ENCODE results near the gene CLK1. TPM values are rescaled to one million over a fixed set of nuclear protein-coding genes. Genes with fewer than 3 reads are reported as not detected.

The CLK1 gene
- total and polyA plus RNA-seq, 2 of the 13 experiments (the other 11 are each of a cell fraction or from before 2014, with no cell fraction given), result 66.6 to 101 TPM

DNA sequence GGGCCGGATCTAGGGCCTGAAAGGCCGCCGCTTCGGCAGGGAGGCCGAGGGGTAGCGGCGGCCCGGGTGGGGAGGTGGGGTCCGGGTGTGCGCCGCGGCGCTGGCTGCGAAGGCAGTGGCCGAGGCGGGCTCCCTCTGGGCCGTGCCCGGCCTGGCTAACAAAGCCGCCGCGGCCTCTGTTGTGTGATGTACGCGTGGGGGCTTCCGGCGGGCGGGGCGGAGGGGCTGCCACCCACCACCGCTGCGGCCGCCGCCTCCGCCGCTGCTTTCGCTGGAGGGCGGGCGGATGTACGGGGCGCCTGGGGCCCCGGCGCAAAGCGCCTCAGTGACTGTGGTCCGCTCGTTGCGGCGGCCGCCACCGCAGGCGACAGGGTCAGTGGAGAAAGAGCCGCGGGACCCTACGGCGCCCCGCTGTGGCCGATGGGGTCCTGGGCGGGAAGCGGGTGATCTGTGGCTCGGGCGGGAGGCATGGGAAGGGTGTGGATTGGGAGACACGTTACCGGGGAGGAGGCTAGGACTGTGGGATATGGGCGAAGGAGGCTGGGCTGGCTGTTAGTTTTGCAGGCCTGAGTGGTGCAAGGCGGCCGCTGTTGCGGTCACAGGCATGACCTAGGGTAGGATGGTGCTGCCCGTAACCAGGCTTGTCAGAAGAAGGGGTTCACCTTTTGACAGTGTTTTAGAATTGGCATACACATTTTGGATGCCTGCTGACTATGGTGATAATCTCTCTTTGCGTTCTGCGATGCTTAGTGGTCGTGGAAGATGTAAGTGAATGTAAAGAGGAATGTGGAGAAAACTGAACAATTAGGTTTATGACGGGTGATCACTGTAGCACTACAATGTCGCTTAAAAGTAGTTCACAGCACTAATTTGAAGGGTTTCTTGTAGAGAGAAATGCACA is 52.1 kb downstream of the CLK1 start (continued):
- TF ChIP-seq, protein P1, sequence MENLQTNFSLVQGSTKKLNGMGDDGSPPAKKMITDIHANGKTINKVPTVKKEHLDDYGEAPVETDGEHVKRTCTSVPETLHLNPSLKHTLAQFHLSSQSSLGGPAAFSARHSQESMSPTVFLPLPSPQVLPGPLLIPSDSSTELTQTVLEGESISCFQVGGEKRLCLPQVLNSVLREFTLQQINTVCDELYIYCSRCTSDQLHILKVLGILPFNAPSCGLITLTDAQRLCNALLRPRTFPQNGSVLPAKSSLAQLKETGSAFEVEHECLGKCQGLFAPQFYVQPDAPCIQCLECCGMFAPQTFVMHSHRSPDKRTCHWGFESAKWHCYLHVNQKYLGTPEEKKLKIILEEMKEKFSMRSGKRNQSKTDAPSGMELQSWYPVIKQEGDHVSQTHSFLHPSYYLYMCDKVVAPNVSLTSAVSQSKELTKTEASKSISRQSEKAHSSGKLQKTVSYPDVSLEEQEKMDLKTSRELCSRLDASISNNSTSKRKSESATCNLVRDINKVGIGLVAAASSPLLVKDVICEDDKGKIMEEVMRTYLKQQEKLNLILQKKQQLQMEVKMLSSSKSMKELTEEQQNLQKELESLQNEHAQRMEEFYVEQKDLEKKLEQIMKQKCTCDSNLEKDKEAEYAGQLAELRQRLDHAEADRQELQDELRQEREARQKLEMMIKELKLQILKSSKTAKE (CRISPR knock-in tag; IDR thresholded peaks at IDR 0.05; ENCODE audit: borderline replicate concordance), result no peak
- TF ChIP-seq ZFP36 (IDR thresholded peaks at IDR 0.05; ENCODE audit: borderline replicate concordance, low read depth, low read length, partially characterized antibody) (no peak), FOXM1 (CRISPR knock-in tag; IDR thresholded peaks at IDR 0.05) (no peak), GPN1 (CRISPR knock-in tag; IDR thresholded peaks at IDR 0.05; ENCODE audit: borderline replicate concordance) (no peak), ZNF17 (CRISPR knock-in tag; IDR thresholded peaks at IDR 0.05) (no peak), ZNF256 (CRISPR knock-in tag; conservative IDR thresholded peaks at IDR 0.05) (no peak; the same call in 1 of the 2 replicates), ONECUT2 (CRISPR knock-in tag; IDR thresholded peaks at IDR 0.05) (no peak), ERF (CRISPR knock-in tag; IDR thresholded peaks at IDR 0.05) (peak; percentile 54; the same call in 1 of the 2 replicates), ZNF776 (CRISPR knock-in tag; IDR thresholded peaks at IDR 0.05) (peak; percentile 86; the same call in 1 of the 2 replicates), ZNF383 (CRISPR knock-in tag; IDR thresholded peaks at IDR 0.05; ENCODE audit: borderline replicate concordance) (no peak; the same call in 1 of the 2 replicates), JUN (CRISPR knock-in tag; IDR thresholded peaks at IDR 0.05) (no peak), SRSF4 (IDR thresholded peaks at IDR 0.05; ENCODE audit: low read depth, low read length, poor library complexity, severe bottlenecking) (no peak), TEAD2 (CRISPR knock-in tag; IDR thresholded peaks at IDR 0.05) (no peak), FOXC1 (CRISPR knock-in tag; IDR thresholded peaks at IDR 0.05; ENCODE audit: borderline replicate concordance) (no peak; the same call in none of the 2 replicates), ELF3 (CRISPR knock-in tag; IDR thresholded peaks at IDR 0.05) (peak; percentile 31; the same call in 1 of the 2 replicates)
- TF ChIP-seq, protein P2, sequence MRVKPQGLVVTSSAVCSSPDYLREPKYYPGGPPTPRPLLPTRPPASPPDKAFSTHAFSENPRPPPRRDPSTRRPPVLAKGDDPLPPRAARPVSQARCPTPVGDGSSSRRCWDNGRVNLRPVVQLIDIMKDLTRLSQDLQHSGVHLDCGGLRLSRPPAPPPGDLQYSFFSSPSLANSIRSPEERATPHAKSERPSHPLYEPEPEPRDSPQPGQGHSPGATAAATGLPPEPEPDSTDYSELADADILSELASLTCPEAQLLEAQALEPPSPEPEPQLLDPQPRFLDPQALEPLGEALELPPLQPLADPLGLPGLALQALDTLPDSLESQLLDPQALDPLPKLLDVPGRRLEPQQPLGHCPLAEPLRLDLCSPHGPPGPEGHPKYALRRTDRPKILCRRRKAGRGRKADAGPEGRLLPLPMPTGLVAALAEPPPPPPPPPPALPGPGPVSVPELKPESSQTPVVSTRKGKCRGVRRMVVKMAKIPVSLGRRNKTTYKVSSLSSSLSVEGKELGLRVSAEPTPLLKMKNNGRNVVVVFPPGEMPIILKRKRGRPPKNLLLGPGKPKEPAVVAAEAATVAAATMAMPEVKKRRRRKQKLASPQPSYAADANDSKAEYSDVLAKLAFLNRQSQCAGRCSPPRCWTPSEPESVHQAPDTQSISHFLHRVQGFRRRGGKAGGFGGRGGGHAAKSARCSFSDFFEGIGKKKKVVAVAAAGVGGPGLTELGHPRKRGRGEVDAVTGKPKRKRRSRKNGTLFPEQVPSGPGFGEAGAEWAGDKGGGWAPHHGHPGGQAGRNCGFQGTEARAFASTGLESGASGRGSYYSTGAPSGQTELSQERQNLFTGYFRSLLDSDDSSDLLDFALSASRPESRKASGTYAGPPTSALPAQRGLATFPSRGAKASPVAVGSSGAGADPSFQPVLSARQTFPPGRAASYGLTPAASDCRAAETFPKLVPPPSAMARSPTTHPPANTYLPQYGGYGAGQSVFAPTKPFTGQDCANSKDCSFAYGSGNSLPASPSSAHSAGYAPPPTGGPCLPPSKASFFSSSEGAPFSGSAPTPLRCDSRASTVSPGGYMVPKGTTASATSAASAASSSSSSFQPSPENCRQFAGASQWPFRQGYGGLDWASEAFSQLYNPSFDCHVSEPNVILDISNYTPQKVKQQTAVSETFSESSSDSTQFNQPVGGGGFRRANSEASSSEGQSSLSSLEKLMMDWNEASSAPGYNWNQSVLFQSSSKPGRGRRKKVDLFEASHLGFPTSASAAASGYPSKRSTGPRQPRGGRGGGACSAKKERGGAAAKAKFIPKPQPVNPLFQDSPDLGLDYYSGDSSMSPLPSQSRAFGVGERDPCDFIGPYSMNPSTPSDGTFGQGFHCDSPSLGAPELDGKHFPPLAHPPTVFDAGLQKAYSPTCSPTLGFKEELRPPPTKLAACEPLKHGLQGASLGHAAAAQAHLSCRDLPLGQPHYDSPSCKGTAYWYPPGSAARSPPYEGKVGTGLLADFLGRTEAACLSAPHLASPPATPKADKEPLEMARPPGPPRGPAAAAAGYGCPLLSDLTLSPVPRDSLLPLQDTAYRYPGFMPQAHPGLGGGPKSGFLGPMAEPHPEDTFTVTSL (CRISPR knock-in tag; IDR thresholded peaks at IDR 0.05; ENCODE audit: borderline replicate concordance), result no peak
- TF ChIP-seq, protein P3, sequence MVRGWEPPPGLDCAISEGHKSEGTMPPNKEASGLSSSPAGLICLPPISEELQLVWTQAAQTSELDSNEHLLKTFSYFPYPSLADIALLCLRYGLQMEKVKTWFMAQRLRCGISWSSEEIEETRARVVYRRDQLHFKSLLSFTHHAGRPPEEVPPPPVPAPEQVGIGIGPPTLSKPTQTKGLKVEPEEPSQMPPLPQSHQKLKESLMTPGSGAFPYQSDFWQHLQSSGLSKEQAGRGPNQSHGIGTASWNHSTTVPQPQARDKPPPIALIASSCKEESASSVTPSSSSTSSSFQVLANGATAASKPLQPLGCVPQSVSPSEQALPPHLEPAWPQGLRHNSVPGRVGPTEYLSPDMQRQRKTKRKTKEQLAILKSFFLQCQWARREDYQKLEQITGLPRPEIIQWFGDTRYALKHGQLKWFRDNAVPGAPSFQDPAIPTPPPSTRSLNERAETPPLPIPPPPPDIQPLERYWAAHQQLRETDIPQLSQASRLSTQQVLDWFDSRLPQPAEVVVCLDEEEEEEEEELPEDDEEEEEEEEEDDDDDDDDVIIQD (CRISPR knock-in tag; IDR thresholded peaks at IDR 0.05; ENCODE audit: low read depth), result no peak; the same call in 1 of the 2 replicates
- TF ChIP-seq, protein P4, sequence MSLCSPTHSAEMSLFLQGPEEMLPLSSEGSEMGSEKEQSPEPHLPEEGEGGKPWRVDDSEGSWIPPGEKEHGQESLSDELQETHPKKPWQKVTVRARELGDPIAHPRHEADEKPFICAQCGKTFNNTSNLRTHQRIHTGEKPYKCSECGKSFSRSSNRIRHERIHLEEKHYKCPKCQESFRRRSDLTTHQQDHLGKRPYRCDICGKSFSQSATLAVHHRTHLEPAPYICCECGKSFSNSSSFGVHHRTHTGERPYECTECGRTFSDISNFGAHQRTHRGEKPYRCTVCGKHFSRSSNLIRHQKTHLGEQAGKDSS (CRISPR knock-in tag; IDR thresholded peaks at IDR 0.05; ENCODE audit: borderline replicate concordance, low read depth), result peak; percentile 50; the same call in 1 of the 2 replicates
